HG03280 (cell line): Measurements from ENCODE around the gene RETN.

Source experiments
- ATAC-seq: cut with Tn5 transposase; IDR thresholded peaks from one replicate; pipeline ENCODE4 v1.9.1; 2021; ENCODE audit warnings: mild to moderate bottlenecking, moderate library complexity; ENCODE audit not compliant: unreplicated experiment

The RETN gene

DNA sequence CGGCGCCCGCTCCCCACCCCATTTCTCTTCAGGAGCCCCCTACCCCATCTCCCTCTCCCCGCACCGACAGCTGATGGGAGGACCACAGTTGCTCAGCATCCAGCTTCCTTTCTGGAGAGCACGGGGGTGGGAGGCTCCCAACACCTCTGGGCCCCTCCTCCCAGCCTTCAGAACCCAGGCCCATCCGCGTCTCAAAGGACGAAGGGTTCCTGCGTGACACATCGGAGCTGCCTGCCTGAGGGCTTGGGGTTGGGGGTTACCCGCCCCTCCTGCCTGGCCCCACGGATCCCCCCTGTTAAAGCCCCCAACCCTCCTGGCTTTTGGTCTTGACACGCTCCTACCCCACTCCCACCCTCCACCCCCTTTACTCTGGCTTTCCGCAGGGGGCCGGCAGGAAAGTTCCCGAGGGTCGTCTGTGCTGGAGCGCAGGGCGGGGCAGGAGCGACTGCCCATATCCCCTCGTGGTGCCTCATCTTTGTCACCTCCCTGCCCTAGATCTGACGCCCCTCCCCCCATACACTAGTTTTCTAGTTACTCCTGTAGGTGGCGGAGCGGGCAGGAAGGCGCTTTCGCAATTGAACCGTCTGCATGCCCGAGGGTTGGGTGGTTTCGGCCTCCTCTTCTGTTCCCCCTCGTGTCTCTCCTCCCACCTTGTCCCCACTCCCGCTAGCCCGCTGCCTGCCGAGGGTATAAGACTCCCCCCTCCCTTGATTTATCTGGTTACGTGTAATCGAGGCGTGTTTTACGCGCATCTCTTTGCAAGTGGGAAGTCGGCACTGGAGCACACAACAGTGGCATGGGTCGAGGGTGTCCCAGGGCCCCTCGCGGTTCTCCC, 12.7 kb downstream of the RETN start:
- ATAC-seq = peak; percentile 14

DNA sequence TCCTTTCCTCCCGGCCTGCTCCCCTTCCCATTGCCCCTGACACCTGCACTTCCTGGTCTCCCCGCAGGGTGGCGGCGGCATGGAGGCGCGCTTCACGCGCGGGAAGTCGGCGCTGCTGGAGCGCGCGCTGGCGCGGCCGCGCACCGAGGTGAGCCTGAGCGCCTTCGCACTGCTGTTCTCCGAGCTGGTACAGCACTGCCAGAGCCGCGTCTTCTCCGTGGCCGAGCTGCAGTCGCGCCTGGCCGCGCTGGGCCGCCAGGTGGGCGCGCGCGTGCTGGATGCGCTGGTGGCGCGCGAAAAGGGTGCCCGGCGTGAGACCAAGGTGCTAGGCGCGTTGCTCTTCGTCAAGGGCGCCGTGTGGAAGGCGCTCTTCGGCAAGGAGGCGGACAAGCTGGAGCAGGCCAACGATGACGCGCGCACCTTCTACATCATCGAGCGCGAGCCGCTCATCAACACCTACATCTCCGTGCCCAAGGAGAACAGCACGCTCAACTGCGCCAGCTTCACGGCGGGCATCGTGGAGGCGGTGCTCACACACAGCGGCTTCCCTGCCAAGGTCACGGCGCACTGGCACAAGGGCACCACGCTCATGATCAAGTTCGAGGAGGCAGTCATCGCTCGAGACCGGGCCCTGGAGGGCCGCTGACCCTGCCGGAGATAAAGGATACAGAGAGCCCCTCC, 13.5 kb downstream of the RETN start:
- ATAC-seq = no peak

DNA sequence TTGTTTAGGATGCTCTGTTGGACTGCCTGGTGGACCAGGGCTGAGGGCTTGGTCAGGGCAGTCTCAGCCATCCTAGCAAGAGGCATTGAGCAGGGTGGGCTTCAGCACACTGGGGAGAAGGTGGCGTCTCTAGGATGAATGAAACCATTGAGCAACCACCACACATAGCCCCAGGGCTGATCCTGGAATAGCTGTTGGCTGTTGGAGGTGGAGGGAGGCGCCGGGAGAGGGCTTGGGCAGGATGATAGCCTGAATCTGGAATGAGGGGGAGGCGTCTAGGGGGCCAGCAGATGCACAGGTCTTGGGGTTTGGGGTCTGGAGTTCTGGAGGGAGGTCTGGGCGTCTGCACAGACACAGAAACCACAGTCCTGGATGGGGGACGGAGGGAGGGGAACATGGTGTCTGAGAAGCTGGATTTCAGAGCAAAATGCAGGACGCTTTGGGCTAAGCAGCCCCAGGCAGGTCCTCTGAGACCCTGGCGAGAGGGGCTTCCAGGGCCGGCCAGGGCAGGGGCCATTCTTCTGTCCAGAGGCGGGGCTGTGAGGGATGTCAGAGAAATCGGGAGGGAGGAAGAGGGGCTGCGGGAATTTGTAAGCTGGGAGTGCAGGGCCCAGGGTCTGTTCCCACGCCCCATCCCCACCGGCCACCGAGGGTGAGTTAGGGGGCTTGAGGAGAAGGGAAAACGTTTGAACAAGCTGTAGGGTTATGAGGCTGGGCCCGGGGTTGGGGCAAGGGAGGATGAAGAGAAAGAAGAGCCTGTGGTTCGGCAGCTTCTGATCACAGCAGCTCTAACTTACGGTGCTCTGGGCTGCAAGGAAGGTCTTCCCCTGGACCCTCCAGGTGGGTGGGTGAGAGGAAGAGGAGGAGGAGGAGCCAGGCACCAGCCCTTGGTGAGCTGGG, 16.9 kb downstream of the RETN start:
- ATAC-seq = no peak

DNA sequence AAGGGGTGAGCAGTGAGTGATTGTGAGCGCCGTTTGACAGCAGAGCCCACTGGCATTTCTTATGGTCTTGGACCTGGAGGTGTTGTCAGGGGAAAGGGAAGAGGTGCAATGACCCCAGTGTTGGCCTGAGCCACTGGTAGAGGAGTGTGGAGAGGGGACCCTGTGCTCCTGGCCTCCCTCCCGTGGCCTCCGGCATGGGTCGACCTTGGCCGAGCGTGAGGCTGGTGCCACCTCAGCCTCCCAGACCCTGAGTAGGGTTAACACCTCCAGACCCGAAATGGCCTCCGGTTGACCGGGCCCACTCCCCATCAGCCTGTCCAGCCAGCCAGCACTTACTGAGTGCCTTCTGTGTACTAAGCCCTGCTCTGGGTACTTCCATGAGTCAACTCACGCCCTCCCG, 18.3 kb downstream of the RETN start:
- ATAC-seq = no peak

DNA sequence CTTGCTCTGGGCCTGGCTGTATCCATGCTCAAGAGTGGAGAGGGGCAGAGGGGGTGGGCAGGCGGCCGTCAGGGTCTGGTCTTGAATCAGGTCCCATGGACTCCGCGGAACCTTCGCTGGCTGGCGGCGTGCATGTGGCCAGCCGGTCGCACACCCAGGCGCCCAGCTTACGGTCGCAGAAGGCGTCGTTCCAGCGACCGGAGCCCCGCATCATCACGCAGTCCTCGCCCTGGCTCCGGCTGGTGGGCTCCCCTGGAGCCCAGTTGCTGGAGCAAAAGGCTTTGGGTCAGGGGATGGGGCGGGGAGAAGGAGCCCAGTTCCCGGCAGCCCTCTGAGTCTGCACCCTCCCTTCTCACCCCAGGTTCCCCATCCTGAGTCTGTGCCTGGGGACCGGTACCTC, 20.3 kb downstream of the RETN start:
- ATAC-seq = no peak

DNA sequence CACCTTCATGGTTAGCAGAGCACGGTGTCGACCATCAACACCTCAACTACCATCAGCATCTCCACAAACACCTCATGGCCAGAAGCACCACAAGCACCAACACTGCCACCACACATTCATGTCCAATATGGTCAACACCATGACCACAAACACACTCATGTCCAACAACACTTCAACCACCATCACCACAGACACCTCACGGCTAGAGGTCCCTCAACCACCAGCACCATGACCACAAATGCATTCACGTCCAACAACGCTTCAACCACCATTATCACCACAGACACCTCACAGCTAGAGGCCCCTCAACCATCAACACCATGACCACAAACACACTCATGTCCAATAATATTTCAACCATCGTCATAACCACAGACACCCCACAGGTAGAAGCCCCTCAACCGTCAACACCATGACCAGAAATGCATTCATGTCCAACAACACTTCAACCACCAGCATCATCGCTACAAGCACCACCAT, 22.0 kb downstream of the RETN start:
- no peak for ATAC-seq

DNA sequence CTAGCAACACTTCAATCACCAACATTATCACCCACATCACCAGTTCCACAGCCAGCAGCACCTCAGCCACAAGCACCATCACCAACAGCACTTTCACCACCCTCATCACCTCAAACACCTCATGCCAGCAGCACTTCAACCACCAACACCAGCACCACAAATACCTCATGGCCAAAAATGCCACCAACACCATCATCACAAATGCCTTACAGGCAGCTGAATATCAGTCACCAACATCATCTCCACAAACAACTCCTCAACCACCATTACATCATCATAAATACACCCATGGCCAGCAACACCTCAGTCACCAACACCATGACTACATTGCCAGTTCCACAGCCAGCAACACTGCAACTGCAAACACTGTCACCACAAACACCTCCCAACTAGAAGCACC, 22.6 kb downstream of the RETN start:
- ATAC-seq = no peak

DNA sequence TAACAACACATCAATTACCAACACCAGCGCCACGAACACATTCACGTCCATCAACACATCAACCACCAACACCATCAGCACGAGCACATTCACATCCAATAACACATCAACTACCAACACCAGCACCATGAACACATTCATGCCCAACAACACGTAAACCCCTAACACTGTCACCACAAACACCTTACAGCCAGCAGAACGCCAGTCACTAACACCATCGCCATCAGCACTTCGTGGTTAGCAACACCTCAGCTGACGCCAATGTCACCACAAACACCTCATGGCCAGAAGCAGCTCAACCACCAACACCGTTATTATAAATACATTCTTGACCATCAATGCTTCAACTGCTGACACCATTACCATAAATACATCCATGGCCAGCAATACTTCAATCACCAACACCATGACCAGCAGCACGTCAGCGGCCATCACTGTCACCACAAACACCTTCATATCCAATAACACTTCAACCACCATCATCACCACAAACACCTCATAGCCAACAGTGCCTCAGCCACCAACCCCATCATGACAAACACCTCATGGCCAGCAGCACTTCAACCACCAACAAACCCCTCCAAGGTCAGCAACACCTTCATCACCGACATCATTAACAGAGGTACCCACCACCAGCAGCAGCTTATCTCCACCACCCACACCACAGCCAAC, 23.7 kb downstream of the RETN start:
- no peak for ATAC-seq

DNA sequence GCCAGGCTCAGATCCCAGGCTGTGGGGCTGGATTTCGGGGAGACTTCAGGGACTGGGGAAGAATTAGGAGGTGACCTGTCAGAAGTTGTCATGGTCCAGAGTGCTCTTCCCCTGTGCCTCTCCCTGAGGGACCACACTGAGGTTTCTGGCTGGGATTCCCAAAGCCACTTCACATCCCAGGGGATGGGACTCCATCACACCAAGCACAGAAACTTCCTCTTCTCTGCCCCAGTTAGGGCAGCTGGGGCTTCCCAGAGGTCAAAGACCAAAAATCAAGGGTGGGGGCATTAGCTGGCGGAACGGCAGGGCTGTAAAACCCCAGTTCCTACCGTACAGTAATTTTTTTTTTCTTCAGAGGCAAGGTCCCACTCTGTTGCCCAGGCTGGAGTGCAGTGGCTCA, 25.6 kb downstream of the RETN start:
- ATAC-seq = no peak

DNA sequence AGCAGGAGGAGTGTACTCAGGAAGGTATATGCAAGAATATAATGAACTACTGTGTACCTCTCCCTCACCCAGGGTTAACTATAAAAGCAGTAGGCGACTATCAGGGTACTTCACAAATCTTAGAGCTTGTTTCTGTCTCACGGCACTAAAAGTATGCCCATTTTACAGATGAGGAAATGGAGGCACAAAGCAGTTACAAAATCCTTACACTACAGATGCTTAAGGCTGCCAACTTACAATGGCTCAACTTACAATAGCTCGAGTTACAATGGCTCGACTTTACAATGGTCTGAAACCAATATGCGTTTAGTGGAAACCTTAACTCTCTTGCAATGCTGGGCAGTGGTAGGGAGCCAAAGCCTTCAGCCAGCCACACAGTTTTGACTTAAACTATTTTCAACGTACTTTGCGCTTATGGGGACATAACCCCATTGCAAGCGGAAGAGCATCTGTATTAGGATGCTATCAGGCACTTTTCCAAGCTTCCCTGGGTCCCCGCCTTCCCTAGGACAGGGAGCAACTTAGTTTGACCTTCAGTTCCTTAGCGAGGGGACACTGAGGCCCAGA, 29.0 kb downstream of the RETN start:
- no peak for ATAC-seq

DNA sequence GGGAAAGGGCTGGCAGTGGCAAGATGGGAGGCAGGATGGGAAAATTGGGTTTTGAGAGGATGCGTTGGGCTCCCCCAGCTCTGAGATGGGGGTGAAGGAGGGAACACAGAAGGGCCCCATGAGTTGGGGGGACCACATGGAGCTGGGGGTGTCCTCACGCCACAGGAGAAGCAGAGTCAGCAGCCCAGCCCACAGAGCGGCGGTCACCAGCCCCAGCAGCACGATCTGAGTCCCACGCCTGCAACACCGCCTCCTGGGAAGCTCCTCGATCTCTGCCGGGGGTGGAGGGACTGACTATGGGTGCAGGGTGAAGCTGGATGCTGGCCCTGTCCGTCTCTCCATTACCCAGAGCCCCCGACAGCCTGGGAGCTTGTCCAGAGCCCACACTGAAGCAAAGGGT, 29.7 kb downstream of the RETN start:
- ATAC-seq = no peak

DNA sequence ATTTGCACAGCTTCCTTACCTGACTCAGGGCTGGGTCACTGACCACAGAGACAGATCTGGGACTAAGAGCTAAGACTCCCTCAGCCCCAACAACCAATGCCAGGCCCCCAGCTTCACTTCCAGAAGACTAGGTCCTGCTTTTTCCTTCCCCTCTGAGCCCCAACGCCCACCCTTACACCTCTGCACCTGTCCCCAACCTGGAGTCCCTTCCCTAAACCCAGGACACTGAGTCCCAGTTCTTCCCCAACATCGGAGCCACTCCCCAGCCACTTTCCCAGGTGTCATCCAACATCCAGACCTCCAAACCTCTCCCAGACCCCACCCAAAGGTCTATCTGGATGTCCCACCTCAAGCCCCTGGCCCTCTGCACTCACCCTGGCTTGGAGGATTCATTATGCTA, 30.2 kb downstream of the RETN start:
- ATAC-seq = no peak

DNA sequence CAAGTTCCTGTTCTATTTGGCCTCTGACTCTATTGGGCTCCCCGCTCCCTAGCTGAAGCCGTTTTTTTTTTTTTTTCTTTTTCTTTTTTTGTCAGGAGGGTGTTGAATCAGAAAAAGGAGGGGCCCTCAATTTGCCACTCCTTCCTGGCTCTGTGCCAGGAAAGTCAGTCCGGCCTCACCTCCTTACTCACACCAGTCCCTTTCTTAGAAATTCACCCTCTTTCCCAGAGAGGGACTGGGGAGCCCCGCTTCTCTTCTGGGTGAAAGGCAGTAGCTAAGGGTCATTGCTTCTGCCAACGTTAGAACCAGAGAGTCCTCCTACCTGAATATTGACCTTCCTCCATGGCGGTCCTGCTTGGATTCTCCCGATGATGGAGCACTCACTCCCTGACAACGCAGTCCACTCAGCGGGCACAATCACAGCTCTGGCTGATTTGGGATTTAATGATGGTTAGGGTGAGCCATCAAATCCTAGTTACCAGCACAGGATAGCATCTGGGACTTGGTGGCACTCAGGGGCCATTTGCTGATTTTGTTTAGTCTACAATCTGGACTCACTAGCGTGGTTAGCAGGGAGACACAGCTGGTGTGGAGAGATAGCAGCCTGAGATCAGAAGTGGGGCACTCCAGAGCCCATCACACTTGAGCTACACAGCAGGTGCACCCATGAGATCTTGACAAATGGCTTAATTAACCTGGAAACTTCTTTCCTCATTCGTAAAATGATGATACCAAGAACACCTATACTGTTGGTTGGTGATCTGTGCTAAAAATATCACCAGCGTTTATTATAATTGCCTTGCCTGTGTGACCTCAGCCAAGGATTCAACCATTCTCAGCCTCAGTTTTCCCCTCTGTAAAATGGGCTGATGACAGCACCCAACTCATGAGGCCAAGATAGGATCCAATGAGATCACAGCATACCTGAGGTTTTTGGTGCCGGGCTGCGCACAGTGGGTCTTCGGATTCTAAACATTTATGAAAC, 30.9 kb downstream of the RETN start:
- no peak for ATAC-seq

DNA sequence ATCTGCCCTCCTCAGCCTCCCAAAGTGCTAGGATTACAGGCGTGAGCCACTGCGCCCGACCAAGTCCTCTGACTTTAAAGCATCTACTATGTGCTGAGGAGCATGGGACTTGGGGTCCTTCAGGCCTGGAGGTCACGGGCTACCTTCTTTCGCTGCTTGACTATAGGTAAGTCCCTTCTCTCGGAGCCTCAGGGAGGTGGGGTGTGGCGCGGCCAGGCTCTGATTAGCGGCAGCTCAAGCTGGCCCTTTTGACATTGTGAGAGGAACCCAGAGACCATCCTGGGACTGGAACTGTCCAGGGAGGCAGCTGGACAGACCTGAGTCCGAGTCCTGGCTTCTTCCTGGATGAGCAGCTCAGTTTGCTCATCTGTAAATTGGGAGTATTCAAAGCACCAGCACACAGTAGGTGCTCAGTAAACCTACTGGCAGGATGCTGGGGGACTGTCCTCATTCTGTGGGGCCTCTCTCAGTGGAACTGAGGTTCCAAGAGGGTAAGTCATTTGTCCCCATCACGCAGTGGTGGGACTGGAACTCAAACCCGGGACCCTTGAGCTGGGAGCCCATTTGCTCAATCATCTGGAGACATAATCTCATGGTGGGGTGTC, 32.3 kb downstream of the RETN start:
- ATAC-seq = no peak

DNA sequence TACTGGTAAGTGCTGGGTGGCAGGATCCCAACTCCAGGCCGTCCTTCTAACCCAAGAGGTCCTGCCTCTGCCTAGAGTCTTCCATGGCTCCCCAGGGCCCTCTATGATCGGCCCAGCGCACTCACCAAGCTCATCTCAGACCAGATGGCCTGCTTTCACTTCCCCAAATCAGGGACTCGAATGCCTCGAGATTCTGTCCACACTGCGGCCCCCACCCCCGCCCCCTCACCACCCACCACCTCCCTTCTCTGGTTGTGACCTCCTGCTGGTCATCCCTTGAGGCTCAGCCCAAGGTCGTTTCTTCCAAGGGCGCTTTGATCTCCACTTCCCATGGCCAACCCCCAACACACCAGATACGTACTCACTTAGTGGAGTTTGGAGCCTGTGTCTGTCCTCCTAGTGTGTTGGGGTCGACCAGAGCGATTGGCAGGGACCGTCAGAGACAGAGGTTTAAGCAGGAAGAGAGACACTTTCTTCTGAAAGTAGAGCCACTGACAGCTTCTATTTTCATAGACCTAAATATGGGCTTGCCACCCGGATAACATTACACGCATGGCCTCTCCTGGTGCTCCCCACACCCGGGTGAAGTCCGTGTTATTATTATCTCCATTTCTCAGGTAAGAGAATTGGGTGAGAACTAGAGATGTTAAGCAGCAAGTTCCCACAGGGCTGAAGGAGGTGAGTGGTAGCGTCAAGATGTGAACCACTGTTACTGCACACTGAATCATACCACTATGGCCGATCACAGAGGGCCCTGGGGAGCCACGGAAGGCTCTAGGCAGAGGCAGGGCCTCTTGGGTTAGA, 33.0 kb downstream of the RETN start, which contains the start of gene FCER2:
Gene FCER2 (minus strand): TSS at position 478 of the 804 bp plus-strand sequence. CDS start 2,371 bp downstream, outside the sequence.
- ATAC-seq = peak; percentile 41

DNA sequence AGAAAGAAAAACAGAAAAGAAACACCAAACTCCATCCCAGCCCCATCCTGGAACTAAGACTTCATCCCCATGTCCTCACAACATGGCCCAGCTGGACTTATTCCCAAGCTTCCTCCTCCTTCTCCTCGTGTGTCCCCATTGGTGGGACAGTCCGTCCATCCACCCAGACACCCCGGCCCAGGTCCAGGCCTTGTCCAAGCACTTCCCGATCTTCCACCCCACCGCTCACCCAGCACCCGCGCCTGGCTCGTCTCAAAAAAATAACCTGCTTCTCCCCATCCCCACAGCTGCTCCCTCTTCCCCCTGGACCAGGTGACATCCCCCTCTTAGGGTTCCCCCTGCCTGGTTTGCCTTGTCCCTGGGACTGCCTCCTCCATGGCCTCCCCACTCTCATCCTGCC, 34.5 kb downstream of the RETN start:
- no peak for ATAC-seq

DNA sequence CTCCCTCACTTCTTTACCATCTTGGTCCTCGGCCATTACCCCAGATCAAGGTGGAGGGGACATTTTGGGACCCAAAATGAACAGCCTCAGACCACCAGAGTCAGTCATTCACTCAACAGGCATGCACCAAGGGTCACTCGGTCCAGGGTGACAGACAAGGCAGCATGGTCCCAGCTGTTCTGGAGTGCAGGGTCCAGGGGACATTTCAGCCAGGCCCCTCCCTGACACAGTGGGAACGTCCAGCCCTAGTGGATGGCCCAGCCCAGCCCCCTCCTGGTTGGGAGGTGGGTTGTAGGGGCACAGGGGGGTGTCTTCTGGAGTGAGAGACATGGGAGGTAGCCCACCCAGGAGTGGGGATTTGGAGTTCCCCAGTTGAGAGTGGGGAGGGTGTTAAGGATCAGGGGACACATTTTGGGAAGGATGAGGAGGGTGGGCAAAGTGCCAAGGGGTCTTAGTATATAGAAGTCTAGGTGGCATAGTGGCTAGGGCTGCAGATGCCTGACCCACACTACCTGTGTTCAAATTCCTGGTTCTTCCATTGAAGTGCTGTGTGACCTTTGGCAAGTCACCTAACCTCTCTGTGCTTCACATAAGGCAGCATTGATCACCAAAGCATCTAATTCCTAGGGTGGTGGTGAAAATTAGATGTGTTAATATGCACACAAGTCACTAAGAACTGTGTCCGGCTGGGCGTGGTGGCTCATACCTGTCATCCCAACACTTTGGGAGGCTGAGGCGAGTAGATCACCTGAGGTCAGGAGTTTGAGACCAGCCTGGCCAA, 35.6 kb downstream of the RETN start:
- ATAC-seq = no peak
